Lung (tissue), 12 donors: ENCODE measurements around the gene GP5. TPM values are rescaled to one million over a fixed set of nuclear protein-coding genes. Genes with fewer than 3 reads are reported as not detected.

ENCODE experiments used
- ATAC-seq: fragments of 200-7000 bp; cut with Tn5 transposase; one replicate; pipeline ENCODE4 v1.9.1; 2020; ENCODE audit warnings: moderate number of reproducible peaks; ENCODE audit not compliant: insufficient read depth, low FRiP score
- DNase-seq, 3 donors: peaks; one replicate each; pipeline ENCODE4 v3.0.0-alpha.2; 2013 to 2017
- H3K27ac ChIP-seq, 2 donors: one replicate each; pipeline ENCODE4 v1.5.1; 2013; ENCODE audit warnings: mild to moderate bottlenecking in 2 of 2, moderate library complexity in 2 of 2, control low read depth in 1 of 2, inconsistent platforms in 1 of 2, low read depth in 1 of 2, low read length in 1 of 2
- H3K27me3 ChIP-seq, 3 donors: one replicate each; pipeline ENCODE4 v1.5.1; 2013; ENCODE audit warnings: low read length in 2 of 3; ENCODE audit not compliant: control insufficient read depth in 3 of 3, insufficient read depth in 3 of 3
- H3K36me3 ChIP-seq, 4 donors: one replicate each; pipeline ENCODE4 v1.5.1; 2013; ENCODE audit warnings: low read length in 4 of 4, mild to moderate bottlenecking in 1 of 4, moderate library complexity in 1 of 4; ENCODE audit not compliant: control insufficient read depth in 4 of 4, insufficient read depth in 4 of 4
- H3K4me1 ChIP-seq, 5 donors: one replicate each; pipeline ENCODE4 v1.5.1; 2013; ENCODE audit warnings: low read length in 5 of 5, mild to moderate bottlenecking in 2 of 5, moderate library complexity in 1 of 5; ENCODE audit not compliant: control insufficient read depth in 5 of 5, insufficient read depth in 5 of 5
- H3K4me3 ChIP-seq: one replicate; pipeline ENCODE4 v1.5.1; 2013; ENCODE audit warnings: mild to moderate bottlenecking, control low read depth, moderate library complexity
- H3K9ac ChIP-seq, 2 donors: one replicate each; pipeline ENCODE4 v1.5.1; 2013; ENCODE audit warnings: low read length in 2 of 2, control low read depth in 1 of 2; ENCODE audit not compliant: insufficient read depth in 1 of 2
- H3K9me3 ChIP-seq, 4 donors: one replicate each; pipeline ENCODE4 v1.5.1; 2013; ENCODE audit warnings: low read length in 3 of 4, mild to moderate bottlenecking in 1 of 4, moderate library complexity in 1 of 4; ENCODE audit not compliant: control insufficient read depth in 4 of 4, insufficient read depth in 3 of 4
- CTCF ChIP-seq: IDR thresholded peaks from 2 replicates; pipeline ENCODE4 v1.5.1; 2012; ENCODE audit warnings: mild to moderate bottlenecking; ENCODE audit errors: control extremely low read depth, extremely low read depth
- WGBS, 2 donors: extraction: QIAGEN DNeasy Blood & Tissue Kit; methylation state at CpG; one replicate each; pipeline ENCODE4 v1.1.7; 2013; 5-methylcytosine and 5-hydroxymethylcytosine counted together
- polyA plus RNA-seq, 2 donors: library from polyadenylated mRNA; stranded (reverse); fragments of 200-250 nt; gene quantifications; one replicate each; pipeline ENCODE4 v1.2.1, GENCODE V29; 2013
- total RNA-seq, 2 donors: library from RNA; depleted of rRNA in 1 of 2; stranded (reverse); fragments of >200 nt in 1 of 2; gene quantifications; one replicate each; pipeline ENCODE4 v1.2.1, GENCODE V29; 2014 to 2021
- donor health status: control.
- donor health status: control.
- donor health status: Bipolar disorder and iron deficiency.
- donor health status: healthy.
- donor health status: DM: yes; HTN: yes; CAD: no.

GP5 gene
- total and polyA plus RNA-seq, 4 donors, result 0.06 to 1.1 (median 0.37) TPM

- TF ChIP-seq CTCF, result no peak
- Histone ChIP-seq H3K9me3 (peaks cover 0 to 2% (median 0%) of the 10 kb centered on the region in 4 donors), H3K36me3 (no peaks in the 10 kb centered on the region), H3K27ac (no peak overlapping the region), H3K27me3 (no peaks in the 10 kb centered on the region), H3K9ac (no peak overlapping the region), H3K4me3 (no peak overlapping the region), H3K4me1 (peaks cover 0 to 5% (median 0%) of the 10 kb centered on the region in 5 donors)
- ATAC-seq (no peak), DNase-seq (no peak)
- WGBS, 2 donors, result 86 to 89% methylated on average over 3 of the region's 3 CpGs
Observed at GRCh38 chr3:194350726-194351071, 48.4 kb downstream of the GP5 start.

GRCh38 chr3:194348354-194348753, 50.7 kb downstream of the GP5 start:
- H3K36me3 ChIP-seq, result no peaks in the 10 kb centered on the region
- H3K27me3 ChIP-seq, result no peaks in the 10 kb centered on the region
- TF ChIP-seq CTCF, result no peak
- H3K27ac ChIP-seq, result no peak overlapping the region
- no peak overlapping the region for H3K4me3 ChIP-seq
- H3K9me3 ChIP-seq, result peaks cover 0 to 2% (median 0%) of the 10 kb centered on the region in 4 donors
- H3K4me1 ChIP-seq, result peaks cover 0 to 5% (median 0%) of the 10 kb centered on the region in 5 donors
- no peak for ATAC-seq
- 83 to 91% methylated on average over 6 of the region's 6 CpGs for WGBS, 2 donors
- no peak overlapping the region for H3K9ac ChIP-seq
- DNase-seq, result no peak

GRCh38 chr3:194346621-194347020, 52.4 kb downstream of the GP5 start:
- H3K36me3 ChIP-seq, result no peaks in the 10 kb centered on the region
- WGBS, 2 donors, result 84 to 95% methylated on average over 5 of the region's 5 CpGs
- H3K4me3 ChIP-seq, result no peak overlapping the region
- H3K9ac ChIP-seq, result no peak overlapping the region
- no peak overlapping the region for H3K27ac ChIP-seq
- peaks cover 0 to 5% (median 0%) of the 10 kb centered on the region in 5 donors for H3K4me1 ChIP-seq
- H3K9me3 ChIP-seq, result no peaks in the 10 kb centered on the region
- DNase-seq (no peak), ATAC-seq (no peak)
- H3K27me3 ChIP-seq, result no peaks in the 10 kb centered on the region
- no peak for TF ChIP-seq CTCF

- Histone ChIP-seq H3K36me3 (no peaks in the 10 kb centered on the region), H3K9ac (no peak overlapping the region), H3K27ac (no peak overlapping the region), H3K27me3 (no peaks in the 10 kb centered on the region), H3K9me3 (no peaks in the 10 kb centered on the region), H3K4me1 (peaks cover 0 to 5% (median 0%) of the 10 kb centered on the region in 5 donors), H3K4me3 (no peak overlapping the region)
- ATAC-seq (no peak), DNase-seq (no peak)
- WGBS, 2 donors, result 86 to 94% methylated on average over 9 of the region's 9 CpGs
- TF ChIP-seq CTCF, result no peak
Observed at GRCh38 chr3:194346035-194346434, 53.0 kb downstream of the GP5 start.
